ENCODE measurements around the gene DLGAP3.

DNA sequence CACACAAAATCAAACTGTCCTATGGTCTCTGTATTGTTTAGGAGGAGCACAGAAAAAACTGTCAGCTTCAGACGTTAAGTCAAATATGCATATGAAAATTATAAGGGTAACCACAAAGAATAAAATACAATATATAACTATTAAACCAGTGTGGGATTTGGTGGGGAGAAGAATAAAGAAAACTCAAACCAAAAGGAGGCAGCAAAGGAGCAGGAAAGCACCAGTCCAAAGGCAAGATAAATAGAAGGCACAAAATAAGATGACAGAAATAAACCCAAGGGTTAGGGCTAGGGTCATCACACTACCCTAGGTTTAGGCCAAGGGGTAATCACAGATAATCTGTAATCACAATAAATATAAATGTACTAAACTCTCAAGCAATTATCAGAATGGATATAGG, 32.8 kb downstream of the DLGAP3 start:
- TF ChIP-seq, protein P1, sequence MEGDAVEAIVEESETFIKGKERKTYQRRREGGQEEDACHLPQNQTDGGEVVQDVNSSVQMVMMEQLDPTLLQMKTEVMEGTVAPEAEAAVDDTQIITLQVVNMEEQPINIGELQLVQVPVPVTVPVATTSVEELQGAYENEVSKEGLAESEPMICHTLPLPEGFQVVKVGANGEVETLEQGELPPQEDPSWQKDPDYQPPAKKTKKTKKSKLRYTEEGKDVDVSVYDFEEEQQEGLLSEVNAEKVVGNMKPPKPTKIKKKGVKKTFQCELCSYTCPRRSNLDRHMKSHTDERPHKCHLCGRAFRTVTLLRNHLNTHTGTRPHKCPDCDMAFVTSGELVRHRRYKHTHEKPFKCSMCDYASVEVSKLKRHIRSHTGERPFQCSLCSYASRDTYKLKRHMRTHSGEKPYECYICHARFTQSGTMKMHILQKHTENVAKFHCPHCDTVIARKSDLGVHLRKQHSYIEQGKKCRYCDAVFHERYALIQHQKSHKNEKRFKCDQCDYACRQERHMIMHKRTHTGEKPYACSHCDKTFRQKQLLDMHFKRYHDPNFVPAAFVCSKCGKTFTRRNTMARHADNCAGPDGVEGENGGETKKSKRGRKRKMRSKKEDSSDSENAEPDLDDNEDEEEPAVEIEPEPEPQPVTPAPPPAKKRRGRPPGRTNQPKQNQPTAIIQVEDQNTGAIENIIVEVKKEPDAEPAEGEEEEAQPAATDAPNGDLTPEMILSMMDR (IDR thresholded peaks at IDR 0.05; ENCODE audit: poor library complexity, severe bottlenecking), result no peak
- TF ChIP-seq TAF1 (IDR thresholded peaks at IDR 0.05; ENCODE audit: low read depth) (no peak), EZH2 (IDR thresholded peaks at IDR 0.05; ENCODE audit: borderline replicate concordance, insufficient read depth, low read length, poor library complexity, severe bottlenecking) (no peak), EP300 (conservative IDR thresholded peaks at IDR 0.05; ENCODE audit: poor library complexity, severe bottlenecking) (no peak), SMC3 (conservative IDR thresholded peaks at IDR 0.05; ENCODE audit: poor library complexity) (no peak), RAD21 (conservative IDR thresholded peaks at IDR 0.05) (no peak)
